ENCODE results near the gene FANK1.
"Not testable (repeated sequence)": the region's sequence is repeated elsewhere in the genome, so short reads cannot be mapped to it uniquely, and the experiment has no call there.

GRCh38 chr10:125917704-125918361, 21.5 kb downstream of the FANK1 start:
- TF ChIP-seq EZH2 (IDR thresholded peaks at IDR 0.05; ENCODE audit: insufficient read depth, poor library complexity, severe bottlenecking); EZH2phosphoT487 (IDR thresholded peaks at IDR 0.05; ENCODE audit: insufficient read depth, low read depth): not testable (repeated sequence)
